Activated CD8-positive, alpha-beta memory T cell treated with anti-CD3 and anti-CD28 coated beads, Interleukin-2, amount 50 U/mL, for 4 hours (primary cell): Measurements from ENCODE around the gene PRF1.
A peak's percentile ranks its signal among the peaks of the same experiment; 100 is the strongest.
"Not testable (repeated sequence)": the region's sequence is repeated elsewhere in the genome, so short reads cannot be mapped to it uniquely, and the experiment has no call there.

Experiments
- DNase-seq: peaks from one replicate; pipeline ENCODE4 v3.0.0-alpha.2; 2020

The PRF1 gene

DNA sequence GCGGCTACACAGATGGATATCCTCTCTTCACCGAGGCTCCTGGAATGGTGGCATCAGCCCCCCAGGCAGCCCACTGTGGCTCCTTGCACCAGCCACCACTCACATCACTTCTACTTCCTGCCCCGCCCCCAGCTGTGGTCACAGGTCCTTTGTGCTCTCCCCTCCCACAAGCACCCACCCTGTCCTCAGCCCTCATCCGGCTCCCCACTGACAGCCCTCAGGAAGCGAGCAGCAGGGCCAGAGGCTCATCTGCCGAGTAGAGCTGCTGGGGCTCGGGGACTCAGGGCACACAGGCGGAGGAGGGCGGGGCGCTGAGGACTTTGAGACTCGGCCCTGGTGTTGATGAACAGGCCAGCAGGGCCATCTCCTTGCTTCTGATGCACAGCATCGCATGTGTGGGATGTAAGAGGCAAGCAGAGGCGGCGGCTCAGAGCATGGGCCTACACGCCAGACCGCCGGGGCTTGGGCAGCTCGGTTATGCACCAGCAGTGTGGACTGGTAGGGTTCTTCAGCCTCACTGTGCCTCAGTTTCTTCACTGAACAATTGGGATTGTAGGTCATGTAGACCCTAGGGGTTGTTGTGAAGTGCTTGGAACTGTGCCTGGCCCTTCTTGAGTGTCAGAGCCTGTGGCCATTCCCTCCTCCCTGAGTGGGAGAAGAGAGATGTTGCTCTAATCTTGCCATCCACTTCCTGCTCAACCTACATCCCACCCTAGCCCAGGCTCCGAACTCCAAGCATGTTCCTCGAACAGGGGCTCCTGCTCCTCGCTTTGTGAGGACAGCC is at the start of gene PRF1:
TSS of gene PRF1 (minus strand) at position 77 of the 784 bp plus-strand sequence. CDS start 1,839 bp downstream, outside the sequence.
- DNase-seq = peak; percentile 80

DNA sequence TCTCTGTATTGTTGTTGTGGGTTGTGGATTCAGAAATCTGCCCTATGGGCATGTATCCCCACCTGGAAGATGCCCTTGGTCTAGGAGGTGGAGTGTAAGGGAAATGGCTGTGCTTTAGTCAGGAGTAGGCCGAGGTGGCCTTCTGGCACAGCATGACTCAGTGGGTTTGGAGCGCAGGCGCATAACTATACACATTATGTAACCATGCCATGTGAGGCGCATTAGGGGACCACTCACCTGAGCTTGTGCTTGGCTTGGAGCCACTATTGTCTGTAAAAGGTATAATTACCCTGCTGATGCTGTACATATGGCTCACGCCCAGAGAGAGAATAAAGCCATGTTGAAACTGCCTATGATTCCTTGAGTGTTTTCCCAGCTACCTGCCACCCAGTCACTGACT is 49.1 kb upstream of the PRF1 start:
- no peak for DNase-seq

DNA sequence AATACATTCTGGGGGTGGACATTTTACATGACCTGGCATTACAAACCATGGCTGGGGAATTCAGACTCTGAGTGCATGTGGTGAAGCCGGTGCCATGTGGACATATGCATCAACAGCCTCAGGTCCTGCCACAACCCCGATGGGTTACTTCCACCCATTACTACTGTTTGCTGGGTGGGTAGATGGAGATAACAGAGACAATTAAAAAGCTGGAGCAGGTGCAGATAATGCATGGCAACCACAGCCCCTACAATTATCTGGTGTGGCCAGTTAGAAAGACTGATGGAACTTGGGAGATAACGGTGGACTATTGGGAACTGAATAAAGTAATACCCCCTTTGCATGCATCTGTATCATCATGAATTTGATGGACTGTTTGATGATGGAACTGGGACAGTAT is 48.2 kb upstream of the PRF1 start:
- no peak for DNase-seq

DNA sequence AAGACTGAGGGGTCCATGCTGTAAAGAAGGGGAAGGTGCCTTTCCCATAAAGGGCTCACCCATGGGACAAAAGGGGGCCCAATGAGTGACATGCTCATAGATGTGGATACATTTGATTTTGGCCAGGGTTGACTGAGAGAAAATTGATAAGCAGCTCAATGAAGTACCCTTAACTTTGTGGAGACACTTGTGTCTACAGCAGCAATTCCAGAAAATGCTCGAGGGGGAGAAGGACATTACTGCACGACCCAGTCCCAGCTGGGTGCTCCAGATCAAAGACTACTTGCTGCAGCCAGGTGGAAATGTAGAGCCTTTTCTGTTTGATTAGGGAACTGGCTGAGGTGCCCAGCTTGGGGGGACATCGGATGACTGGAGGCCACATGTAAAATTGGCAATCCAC is 47.6 kb upstream of the PRF1 start:
- DNase-seq = no peak

DNA sequence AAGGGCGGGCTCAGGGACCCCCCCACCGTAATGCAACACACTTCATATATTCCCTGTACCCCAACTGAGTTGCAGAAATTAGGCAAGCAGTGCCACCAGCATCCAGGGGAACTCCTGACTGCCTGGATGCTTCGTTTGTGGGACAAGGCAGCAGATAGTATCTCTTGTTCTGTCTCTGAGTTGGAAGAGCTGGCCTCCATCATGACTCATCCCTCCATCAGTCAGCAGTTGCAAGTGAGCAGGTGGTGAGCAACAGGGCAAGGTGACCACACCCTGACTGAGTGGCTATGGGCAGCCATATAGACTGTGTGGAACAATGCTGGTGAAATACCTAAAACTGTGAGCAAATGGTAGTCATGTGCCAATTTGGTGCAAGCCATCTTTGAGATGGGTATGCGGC is 47.0 kb upstream of the PRF1 start:
- no peak for DNase-seq

DNA sequence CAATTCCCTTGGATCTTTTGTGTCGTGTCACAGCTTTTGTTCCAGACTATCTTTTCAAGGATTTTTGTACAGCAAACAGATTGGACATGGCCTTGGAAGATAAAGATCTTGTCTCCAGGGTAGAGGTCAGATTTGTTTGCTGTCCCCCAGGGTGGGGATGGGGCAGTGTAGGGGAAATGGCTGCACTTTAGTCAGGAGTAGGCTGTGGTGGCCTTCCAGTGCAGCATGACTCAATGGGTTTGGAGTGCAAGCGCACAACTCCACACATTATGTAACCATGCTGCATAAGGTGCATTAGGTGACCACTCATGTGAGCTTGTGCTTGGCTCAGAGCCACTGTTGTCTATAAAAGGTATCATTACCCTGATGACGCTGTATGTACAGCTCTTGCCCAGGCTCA is 45.9 kb upstream of the PRF1 start:
- DNase-seq = no peak

DNA sequence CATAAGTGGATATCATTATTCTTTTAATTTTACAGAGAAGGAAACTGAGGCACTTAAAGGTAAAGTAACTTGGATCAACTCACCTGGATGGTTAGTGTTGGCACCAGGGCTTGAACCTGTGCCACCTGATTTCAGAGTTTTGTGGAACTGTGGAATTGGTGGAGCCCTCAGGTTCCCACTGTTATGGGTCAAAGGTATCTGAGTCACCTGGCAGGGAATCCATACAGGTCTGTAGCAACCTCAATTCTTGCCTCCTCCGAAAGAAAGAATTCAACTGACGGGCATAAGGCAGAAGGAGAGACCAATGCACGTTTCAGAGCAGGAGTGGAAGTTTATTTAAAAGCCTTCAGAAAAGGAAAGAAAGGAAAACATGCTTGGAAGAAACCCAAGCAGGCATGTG is 44.5 kb upstream of the PRF1 start:
- no peak for DNase-seq

DNA sequence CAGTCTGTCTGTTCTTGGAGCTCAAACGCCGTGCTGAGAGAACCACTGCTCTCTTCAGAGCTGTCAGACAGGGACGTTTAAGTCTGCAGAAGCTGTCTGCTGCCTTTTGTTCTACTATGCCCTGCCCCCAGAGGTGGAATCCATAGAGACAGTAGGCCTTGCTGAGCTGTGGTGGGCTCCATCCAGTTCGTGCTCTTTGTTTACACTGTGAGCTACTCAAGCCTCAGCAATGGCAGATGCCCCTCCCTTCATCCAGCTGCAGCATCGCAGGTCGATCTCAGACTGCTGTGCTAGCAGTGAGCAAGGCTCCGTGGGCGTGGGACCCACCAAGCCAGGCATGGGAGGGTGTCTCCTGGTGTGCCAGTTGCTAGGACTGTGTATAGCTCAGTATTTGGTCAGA is 42.4 kb upstream of the PRF1 start:
- DNase-seq = not testable (repeated sequence)

DNA sequence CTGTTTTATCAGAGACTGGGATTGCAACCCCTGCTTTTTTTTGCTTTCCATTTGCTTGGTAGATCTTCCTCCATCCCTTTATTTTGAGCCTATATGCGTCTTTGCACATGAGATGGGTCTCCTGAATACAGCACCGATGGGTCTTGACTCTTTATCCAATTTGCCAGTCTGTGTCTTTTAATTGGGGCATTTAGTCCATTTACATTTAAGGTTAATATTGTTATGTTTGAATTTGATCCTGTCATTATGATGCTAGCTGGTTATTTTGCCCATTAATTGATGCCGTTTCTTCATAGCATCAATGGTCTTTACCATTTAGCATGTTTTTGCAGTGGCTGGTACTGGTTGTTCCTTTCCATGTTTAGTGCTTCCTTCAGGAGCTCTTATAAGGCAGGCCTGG is 40.7 kb upstream of the PRF1 start:
- DNase-seq = not testable (repeated sequence)

DNA sequence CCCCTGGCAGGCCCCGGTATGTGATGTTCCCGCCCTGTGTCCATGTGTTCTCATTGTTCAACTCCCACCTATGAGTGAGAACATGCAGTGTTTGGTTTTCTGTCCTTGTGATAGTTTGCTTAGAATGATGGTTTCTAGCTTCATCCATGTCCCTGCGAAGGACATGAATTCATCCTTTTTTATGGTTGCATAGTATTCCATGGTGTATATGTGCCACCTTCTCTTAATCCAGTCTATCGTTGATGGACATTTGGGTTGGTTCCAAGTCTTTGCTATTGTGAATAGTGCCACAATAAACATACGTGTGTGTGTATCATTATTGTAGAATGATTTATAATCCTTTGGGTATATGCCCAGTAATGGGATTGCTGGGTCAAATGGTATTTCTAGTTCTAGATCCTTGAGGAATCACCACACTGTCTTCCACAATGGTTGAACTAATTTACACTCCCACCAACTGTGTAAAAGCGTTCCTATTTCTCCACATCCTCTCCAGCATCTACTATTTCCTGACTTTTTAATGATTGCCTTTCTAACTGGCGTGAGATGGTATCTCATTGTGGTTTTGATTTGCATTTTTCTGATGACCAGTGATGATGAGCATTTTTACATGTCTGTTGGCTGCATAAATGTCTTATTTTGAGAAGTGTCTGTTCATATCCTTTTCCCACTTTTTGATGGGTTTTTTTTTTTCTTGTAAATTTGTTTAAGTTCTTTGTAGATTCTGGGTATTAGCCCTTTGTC is 37.3 kb upstream of the PRF1 start:
- DNase-seq = not testable (repeated sequence)

DNA sequence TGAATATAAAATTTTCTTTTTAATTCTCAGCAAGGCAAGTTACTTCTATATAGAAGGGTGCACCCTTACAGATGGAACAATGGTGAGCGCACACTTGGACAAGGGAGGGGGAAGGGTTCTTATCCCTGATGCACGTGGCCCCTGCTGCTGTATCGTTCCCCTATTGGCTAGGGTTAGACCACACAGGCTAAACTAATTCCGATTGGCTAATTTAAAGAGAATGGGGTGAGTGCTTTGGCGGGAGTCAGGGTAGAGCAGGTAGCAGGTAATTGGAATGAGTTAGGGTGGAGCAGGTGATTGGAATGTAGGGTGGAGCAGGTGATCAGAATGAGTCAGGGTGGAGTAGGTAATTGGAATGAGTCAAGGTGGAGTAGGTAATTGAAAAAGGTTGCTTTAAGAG is 32.0 kb upstream of the PRF1 start:
- not testable (repeated sequence) for DNase-seq

DNA sequence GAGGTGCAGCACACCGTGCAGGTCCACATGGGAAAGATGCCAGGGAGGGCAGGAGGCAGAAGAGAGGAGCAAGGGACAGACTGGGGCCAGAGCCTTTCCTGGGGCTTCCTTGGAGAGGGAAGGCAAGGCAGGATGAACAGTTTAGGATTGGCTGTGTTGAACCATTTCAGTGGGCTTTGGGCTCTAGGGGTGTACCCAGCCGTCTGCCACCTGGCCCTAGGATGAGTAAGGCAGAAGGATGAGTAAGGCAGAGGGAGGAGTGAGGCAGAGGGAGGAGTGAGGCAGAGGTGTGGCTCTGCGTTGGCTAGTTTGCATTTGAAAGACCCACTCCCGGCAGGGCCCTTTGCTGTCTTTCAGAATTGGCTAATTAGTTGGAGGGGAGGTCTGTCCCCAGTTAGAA is 31.5 kb upstream of the PRF1 start:
- DNase-seq = no peak

DNA sequence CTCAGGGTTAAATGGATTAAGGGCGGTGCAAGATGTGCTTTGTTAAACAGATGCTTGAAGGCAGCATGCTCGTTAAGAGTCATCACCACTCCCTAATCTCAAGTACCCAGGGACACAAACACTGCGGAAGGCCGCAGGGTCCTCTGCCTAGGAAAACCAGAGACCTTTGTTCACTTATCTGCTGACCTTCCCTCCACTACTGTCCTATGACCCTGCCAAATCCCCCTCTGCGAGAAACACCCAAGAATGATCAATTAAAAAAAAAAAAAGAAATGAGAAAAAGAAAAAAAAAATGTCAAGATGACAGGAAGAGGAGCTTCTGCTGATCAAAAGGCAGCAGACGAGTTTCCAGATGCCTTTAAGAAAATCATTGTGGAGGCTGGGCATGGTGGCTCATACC is 29.2 kb upstream of the PRF1 start:
- DNase-seq = not testable (repeated sequence)

DNA sequence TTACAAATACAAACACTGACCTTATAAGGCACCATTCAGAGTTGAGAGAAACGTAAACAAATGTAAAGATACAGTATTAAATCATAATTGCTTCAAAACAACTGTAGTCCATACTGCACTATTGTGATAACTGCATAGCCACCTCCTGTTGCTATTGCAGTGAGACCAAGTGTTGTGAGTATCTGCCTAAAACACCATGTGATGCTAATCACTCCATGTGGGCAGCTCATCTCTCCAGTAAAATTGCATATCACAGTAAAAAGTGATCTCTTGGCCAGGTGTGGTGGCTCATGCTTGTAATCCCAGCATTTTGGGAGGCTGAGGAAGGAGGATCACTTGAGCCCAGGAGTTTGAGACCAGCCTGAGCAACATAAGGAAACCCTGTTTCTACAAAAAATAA is 26.8 kb upstream of the PRF1 start:
- DNase-seq = no peak

DNA sequence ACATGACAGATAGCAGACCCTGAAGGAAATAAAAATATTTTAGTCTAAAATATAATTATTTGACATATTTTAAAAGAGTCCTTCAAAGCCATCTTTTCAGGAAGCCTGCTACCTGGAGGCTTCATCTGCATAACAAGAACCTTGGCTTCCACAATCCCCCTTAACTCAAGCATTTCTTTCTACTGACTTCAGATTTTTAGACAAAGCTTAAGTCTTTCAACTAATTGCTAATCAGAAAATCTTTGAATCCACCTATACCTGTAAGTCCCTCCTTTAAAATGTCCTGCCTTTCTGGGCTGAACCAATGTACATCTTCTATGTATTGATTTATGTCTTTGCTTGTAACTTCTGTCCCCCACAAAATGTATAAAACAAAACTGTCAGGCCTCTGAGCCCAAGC is 23.5 kb upstream of the PRF1 start:
- no peak for DNase-seq

DNA sequence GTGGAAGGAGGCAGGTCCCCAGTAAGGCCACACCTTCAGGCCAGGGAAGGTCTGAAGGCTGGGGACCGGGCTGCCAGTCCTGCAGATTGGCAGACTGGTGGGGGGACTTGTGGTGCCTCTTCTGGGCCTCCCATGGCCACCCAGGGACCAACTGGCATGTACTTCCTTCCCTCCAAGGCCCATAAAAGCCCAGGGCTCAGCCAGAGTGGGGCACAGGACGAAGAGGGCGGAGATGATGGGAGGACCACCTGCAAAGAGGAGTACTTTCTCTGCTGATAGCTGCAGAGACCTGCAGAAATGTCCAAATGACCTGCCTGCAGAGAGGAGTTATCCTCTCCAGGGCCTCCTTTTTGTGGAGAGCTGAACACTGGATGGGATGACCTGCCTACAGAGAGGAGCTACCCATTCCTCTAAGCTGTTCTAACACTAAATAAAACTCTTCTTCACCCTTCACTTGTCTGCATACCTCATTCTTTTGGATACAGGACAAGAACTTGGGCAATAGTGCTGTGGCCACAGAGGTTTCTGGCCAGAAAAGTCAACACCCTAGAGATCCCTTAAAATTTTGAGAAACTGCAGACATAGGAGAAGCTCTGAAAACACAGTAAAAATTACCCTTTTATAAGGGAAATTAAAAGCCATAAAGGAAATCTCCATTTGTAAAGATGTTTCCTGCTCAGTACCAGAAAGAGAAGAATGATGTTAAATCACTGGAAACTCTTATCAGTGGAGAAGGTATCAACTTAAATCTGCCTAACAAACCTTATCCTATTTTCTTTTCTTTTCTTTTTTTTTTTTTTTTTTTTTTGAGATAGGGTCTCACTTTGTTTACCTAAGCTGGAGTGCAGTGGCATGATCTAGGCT is 20.7 kb upstream of the PRF1 start:
- DNase-seq = no peak

DNA sequence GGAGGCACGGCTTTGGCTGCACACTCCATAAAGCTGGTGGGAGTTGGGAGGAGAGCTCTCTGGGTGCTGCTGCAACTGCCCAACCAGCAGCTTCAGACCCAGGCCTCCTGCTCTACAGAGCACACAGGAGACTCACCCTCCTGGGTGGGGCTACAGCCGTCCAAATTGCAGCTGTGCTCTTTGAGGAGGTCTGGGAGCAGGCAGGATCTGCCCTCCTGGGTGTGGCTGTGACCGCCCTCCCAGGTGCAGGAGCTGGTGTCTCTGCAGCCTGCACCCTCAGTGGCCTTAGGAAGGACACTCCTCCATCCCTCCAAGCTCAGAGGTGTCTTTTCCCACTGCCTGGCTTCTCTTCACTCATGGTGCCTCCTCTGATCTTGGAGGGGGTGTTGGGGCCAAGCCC is 20.0 kb upstream of the PRF1 start:
- no peak for DNase-seq

DNA sequence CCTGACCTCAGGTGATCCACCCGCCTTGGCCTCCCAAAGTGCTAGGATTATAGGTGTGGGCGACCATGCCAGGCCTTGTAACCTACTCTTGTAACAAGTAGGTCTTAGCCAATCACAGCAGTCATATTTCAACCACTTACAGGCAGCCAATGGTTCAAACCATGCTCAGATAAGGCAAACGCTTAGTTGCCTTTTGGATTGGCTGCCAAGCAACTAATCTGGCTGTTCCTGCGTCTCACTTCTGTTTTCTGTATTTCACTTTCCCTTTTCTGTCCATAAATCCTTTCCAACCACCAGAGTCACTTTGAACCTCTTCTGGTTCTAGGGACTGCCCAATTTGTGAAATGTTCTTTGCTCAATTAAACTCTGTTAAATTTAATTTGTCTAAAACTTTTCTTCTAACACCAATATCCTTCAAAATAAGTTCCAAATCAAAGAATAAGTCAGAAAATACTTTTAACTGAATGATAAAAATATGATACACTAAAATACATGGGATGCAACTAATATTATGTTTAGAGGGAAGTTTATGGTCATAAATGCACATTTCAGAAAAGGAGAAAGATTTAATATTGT is 19.1 kb upstream of the PRF1 start:
- DNase-seq = no peak

DNA sequence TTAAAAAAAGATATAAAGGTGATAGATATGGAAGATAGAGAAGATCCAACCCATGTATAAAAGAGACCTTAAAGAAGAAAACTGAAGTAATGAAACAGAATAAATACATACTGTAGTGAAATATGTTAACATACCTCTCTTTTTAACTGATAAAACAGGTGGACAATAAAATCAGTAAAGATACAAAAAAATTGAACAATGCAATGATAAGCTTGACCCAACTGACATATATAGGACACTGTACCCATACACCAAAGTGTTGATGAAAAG is 17.4 kb upstream of the PRF1 start:
- DNase-seq = no peak

DNA sequence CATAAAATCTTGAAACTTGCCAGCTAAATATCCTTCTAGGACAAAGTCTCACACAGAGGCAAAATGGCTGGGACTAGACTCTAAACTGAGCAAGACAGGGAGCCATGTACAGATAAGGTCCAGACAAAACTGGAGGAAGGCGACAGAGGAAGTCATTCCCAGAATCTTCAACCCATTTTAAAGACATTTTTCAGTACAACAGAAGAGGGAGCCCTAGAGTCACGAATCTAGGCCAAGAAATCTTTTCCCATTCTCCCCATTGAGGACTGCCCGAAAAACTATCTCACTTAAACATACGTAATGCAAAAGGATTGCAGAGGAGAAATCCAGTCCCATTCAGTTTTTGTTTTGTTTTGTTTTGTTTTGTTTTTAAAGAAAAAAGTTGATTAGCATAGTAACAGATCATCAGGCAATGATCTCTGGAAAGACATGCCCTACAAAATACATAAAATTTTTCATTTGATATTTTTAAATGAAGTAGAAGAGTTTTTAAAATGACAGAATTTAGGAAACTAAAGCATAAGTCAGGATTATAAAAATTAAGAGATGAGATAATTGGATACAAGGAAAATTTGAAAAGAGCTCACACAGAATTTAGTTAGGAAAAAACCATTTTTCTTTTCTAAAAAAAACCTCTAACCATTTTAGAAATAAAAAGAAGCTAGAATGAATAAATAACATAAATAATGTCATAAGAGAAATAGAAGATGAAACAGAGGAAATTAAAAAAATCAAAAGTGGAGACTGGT is 16.9 kb upstream of the PRF1 start:
- no peak for DNase-seq

DNA sequence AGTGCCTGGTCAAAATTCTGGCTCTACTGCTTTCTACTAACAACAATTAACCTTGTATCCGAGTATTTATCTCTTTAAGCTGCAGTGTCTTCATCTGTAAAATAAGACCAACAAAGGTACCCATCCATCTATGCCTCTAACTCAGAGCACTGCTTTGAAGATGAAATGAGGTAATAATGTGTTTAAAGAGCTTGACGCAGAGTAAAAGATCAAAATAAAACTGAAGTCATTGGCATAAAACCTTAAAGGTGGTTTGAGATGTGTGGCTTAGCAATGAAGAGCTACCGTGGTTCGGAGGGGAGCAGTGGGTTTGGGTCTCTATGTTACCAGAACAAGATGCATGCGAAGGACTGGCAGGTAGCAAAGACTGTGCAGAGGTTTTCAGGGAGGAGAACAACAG is 16.1 kb upstream of the PRF1 start:
- DNase-seq = no peak

DNA sequence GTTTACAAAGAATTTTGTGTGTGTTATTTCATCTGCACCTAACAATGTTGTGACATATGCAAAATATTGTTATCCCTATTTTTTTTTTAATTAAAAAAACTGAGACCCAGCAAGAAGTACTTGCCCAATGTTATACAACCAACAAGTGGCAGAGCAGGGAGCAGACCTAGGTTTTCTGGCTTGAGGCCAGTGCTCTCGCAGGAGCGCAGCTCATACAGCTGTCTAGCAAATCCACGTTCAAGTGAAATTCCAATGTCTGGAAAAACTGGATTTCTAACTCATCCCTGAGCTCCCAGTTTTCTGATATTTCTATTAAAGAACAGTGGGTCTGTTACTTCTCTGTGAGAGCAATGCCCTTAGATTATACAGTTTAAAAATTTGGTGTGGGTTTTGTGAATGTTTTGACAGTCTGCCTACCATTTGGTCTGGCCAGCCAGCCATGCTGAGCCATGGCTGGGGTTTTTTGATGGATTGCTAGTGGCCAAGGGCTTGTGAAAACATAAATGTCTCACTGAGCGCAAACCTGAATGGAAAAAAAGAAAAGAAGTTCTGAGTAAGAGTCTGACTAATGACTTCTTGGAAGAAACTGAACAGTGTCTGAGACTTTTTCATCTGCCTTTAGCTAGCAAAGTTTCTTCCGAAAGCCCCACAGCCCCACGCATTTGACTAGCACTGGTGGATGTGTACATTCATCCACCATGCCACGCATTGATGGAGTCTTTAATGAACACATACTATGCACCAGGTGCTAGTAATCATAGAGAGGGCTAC is 15.4 kb upstream of the PRF1 start:
- DNase-seq = no peak
